ENCODE data around the gene VWC2L. TPM values are rescaled to one million over a fixed set of nuclear protein-coding genes. Genes with fewer than 3 reads are reported as not detected.

VWC2L gene
- total RNA-seq, 1 donor from 2014 or later = not detected

DNA sequence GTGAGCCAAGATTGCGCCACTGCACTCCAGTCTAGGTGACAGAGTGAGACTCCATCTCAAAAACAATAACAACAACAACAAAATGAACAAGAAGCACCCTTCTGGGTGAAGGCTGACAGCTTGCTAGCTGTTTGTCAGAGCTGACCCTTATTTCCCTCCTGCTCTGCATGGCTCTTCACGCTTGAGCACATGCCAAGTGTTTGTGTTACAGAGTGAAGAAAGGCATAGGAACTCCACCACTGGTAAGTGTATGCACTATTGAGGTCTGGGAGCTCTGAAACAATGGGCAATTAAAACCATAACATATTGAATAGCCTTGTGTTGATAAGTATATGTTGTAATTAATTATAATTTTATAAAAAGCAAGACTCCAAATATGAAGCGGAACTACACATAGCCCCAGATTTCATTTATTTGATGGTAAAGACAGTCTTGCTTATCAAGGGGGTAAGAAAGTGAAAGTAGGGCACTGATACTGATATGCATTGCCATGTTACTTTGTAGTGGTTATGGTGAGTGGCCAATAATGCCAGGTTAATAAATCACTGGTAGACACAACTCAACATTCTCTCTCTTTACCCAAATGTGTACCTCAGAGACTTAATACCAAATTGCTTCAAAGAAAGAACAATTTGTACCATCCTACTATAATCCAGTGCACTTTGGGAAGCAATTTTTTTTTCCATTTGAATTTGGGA is 163.4 kb downstream of the VWC2L start:
- TF ChIP-seq, protein P1, sequence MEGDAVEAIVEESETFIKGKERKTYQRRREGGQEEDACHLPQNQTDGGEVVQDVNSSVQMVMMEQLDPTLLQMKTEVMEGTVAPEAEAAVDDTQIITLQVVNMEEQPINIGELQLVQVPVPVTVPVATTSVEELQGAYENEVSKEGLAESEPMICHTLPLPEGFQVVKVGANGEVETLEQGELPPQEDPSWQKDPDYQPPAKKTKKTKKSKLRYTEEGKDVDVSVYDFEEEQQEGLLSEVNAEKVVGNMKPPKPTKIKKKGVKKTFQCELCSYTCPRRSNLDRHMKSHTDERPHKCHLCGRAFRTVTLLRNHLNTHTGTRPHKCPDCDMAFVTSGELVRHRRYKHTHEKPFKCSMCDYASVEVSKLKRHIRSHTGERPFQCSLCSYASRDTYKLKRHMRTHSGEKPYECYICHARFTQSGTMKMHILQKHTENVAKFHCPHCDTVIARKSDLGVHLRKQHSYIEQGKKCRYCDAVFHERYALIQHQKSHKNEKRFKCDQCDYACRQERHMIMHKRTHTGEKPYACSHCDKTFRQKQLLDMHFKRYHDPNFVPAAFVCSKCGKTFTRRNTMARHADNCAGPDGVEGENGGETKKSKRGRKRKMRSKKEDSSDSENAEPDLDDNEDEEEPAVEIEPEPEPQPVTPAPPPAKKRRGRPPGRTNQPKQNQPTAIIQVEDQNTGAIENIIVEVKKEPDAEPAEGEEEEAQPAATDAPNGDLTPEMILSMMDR (IDR thresholded peaks at IDR 0.05; ENCODE audit: unreplicated experiment) = no peak
- Mint-ChIP-seq H3K4me1 (ENCODE audit: unreplicated experiment) (no peaks in the 10 kb centered on the region), H3K27me3 (ENCODE audit: unreplicated experiment) (peaks cover 5% of the 10 kb centered on the region), H3K27ac (ENCODE audit: unreplicated experiment) (no peak overlapping the region), H3K36me3 (ENCODE audit: low read depth, unreplicated experiment) (no peaks in the 10 kb centered on the region), H3K9me3 (ENCODE audit: unreplicated experiment) (no peaks in the 10 kb centered on the region), H3K4me3 (ENCODE audit: unreplicated experiment) (no peak overlapping the region)
- no peak for DNase-seq (ENCODE audit: low spot score)

DNA sequence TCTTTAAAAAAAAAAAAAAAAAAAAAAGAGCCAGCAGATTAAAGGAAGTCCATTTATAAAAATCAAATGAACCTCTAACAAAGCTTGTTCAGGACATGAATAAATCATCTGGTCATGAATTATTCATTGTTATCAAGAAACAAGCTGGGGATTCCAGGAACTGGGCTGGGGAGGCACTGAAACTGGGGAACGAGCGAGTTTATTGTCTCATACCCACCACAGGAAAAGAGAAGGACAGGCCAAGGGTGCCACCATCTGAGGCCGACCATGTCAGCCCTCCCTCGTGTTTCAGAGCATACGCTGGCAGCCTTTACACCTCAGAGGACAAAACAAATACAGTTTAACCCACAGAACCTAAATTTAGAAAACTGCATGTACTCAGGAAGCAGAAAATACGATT is 164.2 kb downstream of the VWC2L start:
- H3K36me3 Mint-ChIP-seq (ENCODE audit: low read depth, unreplicated experiment) = no peaks in the 10 kb centered on the region
- no peak overlapping the region for H3K4me3 Mint-ChIP-seq (ENCODE audit: unreplicated experiment)
- TF ChIP-seq, protein P1 (IDR thresholded peaks at IDR 0.05; ENCODE audit: unreplicated experiment) = no peak
- no peaks in the 10 kb centered on the region for H3K9me3 Mint-ChIP-seq (ENCODE audit: unreplicated experiment)
- no peak for DNase-seq (ENCODE audit: low spot score)
- no peaks in the 10 kb centered on the region for H3K4me1 Mint-ChIP-seq (ENCODE audit: unreplicated experiment)
- H3K27ac Mint-ChIP-seq (ENCODE audit: unreplicated experiment) = no peak overlapping the region
- H3K27me3 Mint-ChIP-seq (ENCODE audit: unreplicated experiment) = peaks cover 2% of the 10 kb centered on the region

DNA sequence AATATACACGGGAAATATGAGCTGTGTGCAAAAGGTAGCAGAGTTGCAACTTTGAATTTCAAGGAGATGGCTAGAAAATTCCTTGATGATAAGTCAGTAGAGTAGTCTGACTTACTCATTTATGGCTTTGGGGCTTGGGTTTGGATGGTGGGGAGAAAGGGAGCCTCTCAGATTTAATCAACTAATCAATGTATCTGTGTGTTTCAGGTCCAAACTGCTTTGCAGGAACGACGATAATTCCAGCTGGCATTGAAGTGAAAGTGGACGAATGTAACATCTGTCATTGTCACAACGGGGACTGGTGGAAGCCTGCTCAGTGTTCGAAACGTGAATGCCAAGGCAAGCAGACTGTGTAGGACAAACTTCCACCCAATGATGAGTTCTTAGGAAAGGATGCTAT is 164.6 kb downstream of the VWC2L start:
- Mint-ChIP-seq H3K4me1 (ENCODE audit: unreplicated experiment) (no peaks in the 10 kb centered on the region), H3K27me3 (ENCODE audit: unreplicated experiment) (peaks cover 2% of the 10 kb centered on the region), H3K4me3 (ENCODE audit: unreplicated experiment) (no peak overlapping the region), H3K36me3 (ENCODE audit: low read depth, unreplicated experiment) (no peaks in the 10 kb centered on the region), H3K9me3 (ENCODE audit: unreplicated experiment) (no peaks in the 10 kb centered on the region), H3K27ac (ENCODE audit: unreplicated experiment) (no peak overlapping the region)
- no peak for DNase-seq (ENCODE audit: low spot score)
- TF ChIP-seq, protein P1 (IDR thresholded peaks at IDR 0.05; ENCODE audit: unreplicated experiment) = no peak

DNA sequence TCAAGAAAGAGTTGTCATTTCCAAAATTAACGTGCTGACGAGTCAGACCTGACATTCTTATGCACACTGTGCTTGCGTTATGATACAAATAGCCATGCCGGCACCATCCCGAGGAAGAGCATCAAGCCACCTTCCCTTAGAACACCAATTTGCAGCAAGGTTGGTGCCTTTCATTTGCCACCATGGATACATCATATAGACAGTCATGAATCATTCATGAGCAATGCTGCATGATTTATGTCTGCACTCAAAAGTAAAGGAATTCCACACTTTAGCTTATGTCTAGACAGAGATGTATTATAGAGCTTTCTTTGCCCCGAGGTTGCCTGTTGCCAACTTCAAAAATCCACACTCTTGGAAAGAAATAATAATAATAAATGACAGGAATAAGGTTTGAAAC is 166.9 kb downstream of the VWC2L start:
- Mint-ChIP-seq H3K27ac (ENCODE audit: unreplicated experiment) (no peak overlapping the region), H3K36me3 (ENCODE audit: low read depth, unreplicated experiment) (no peaks in the 10 kb centered on the region), H3K27me3 (ENCODE audit: unreplicated experiment) (peaks cover 2% of the 10 kb centered on the region), H3K9me3 (ENCODE audit: unreplicated experiment) (no peaks in the 10 kb centered on the region), H3K4me1 (ENCODE audit: unreplicated experiment) (no peaks in the 10 kb centered on the region), H3K4me3 (ENCODE audit: unreplicated experiment) (no peak overlapping the region)
- TF ChIP-seq, protein P1 (IDR thresholded peaks at IDR 0.05; ENCODE audit: unreplicated experiment) = no peak
- no peak for DNase-seq (ENCODE audit: low spot score)

DNA sequence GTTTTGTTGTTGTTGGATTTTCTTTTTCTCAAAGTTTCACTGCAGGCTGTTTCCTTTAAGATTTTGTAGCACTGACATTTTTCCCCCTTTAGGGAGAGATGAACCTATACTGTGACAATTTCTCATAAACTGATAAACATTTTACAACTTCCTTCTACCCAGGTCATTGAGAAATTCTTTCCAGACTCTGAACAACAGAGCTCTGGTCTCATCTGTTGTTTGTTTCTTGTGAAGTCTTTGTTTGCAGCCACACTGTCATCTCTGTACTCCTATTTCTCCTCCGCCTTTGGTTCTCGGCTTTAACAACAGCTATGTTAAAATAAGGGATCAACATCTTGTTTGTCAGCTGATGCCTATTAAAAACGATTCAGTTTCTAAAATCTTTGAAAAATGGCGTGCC is 167.6 kb downstream of the VWC2L start:
- Mint-ChIP-seq H3K27me3 (ENCODE audit: unreplicated experiment) (no peaks in the 10 kb centered on the region), H3K36me3 (ENCODE audit: low read depth, unreplicated experiment) (no peaks in the 10 kb centered on the region), H3K9me3 (ENCODE audit: unreplicated experiment) (no peaks in the 10 kb centered on the region), H3K4me1 (ENCODE audit: unreplicated experiment) (no peaks in the 10 kb centered on the region), H3K27ac (ENCODE audit: unreplicated experiment) (no peak overlapping the region), H3K4me3 (ENCODE audit: unreplicated experiment) (no peak overlapping the region)
- no peak for DNase-seq (ENCODE audit: low spot score)
- TF ChIP-seq, protein P1 (IDR thresholded peaks at IDR 0.05; ENCODE audit: unreplicated experiment) = no peak
